MM.1S (cell line): ENCODE data around the gene TTC39C.

ENCODE experiments used
- DNase-seq: peaks from one replicate; pipeline ENCODE4 v3.0.0-alpha.2; 2015
- H2AFZ ChIP-seq: fragments of 300-600 bp; sonication (generic); 2 replicates; pipeline ENCODE4 v1.6.0; 2016; ENCODE audit warnings: antibody characterized with exemption, low read length
- H3F3A ChIP-seq: fragments of 300-600 bp; sonication (generic); 2 replicates; pipeline ENCODE4 v1.6.1; 2016; ENCODE audit warnings: mild to moderate bottlenecking, antibody characterized with exemption, low read length, moderate library complexity, mixed read lengths; ENCODE audit not compliant: insufficient read depth
- H3K27ac ChIP-seq: fragments of 300-600 bp; sonication (generic); 2 replicates; pipeline ENCODE4 v1.5.1; 2016; ENCODE audit warnings: mild to moderate bottlenecking, low read length
- H3K27me3 ChIP-seq: fragments of 300-600 bp; sonication (generic); replicated peaks from 2 replicates; pipeline ENCODE4 v1.6.0; 2016; ENCODE audit warnings: low read length; ENCODE audit not compliant: insufficient read depth
- H3K36me3 ChIP-seq: fragments of 300-600 bp; sonication (generic); replicated peaks from 2 replicates; pipeline ENCODE4 v1.6.1; 2016; ENCODE audit warnings: mild to moderate bottlenecking, low read length, mixed read lengths; ENCODE audit not compliant: insufficient read depth
- H3K4me1 ChIP-seq: fragments of 300-600 bp; sonication (generic); 2 replicates; pipeline ENCODE4 v1.6.1; 2016; ENCODE audit warnings: low read length, mixed read lengths
- H3K4me2 ChIP-seq: fragments of 300-600 bp; sonication (generic); 2 replicates; pipeline ENCODE4 v1.6.0; 2016; ENCODE audit warnings: low read depth, low read length
- H3K4me3 ChIP-seq: fragments of 300-600 bp; sonication (generic); 2 replicates; pipeline ENCODE4 v1.5.1; 2016; ENCODE audit warnings: low read length, mixed read lengths
- H3K79me2 ChIP-seq: fragments of 300-600 bp; sonication (generic); 2 replicates; pipeline ENCODE4 v1.6.1; 2016; ENCODE audit warnings: mixed run types, low read length, mixed read lengths
- H3K9ac ChIP-seq: fragments of 300-600 bp; sonication (generic); 2 replicates; pipeline ENCODE4 v1.6.1; 2016; ENCODE audit warnings: low read length, mixed read lengths
- H3K9me2 ChIP-seq: fragments of 300-600 bp; sonication (generic); replicated peaks from 2 replicates; pipeline ENCODE4 v1.6.1; 2016; ENCODE audit warnings: mild to moderate bottlenecking, low read length, mixed read lengths; ENCODE audit not compliant: insufficient read depth
- H3K9me3 ChIP-seq: fragments of 300-600 bp; sonication (generic); replicated peaks from 2 replicates; pipeline ENCODE4 v1.6.1; 2016; ENCODE audit warnings: mild to moderate bottlenecking, low read length, mixed read lengths; ENCODE audit not compliant: insufficient read depth
- H4K20me1 ChIP-seq: fragments of 300-600 bp; sonication (generic); 2 replicates; pipeline ENCODE4 v1.6.1; 2016; ENCODE audit warnings: mild to moderate bottlenecking, low read length, moderate library complexity, mixed read lengths; ENCODE audit not compliant: insufficient read depth
- CTCF ChIP-seq: fragments of 300-600 bp; sonication (generic); IDR thresholded peaks from 2 replicates; pipeline ENCODE4 v1.5.1; 2016; ENCODE audit warnings: antibody characterized with exemption, low read length, mixed read lengths
- EZH2 ChIP-seq: fragments of 300-600 bp; sonication (generic); optimal IDR thresholded peaks from 2 replicates; pipeline ENCODE3; 2017; ENCODE audit warnings: low read depth, mild to moderate bottlenecking, antibody characterized with exemption, low read length, mixed read lengths
- EZH2phosphoT487 ChIP-seq: fragments of 300-600 bp; sonication (generic); IDR thresholded peaks from 2 replicates; pipeline ENCODE4 v1.6.1; 2018; ENCODE audit warnings: antibody characterized with exemption, low read length

Gene TTC39C

GRCh38 chr18:23994361-23994902, 20.1 kb upstream of the TTC39C start:
- Histone ChIP-seq H3F3A (no peaks in the 10 kb centered on the region), H3K4me2 (no peak overlapping the region), H3K36me3 (no peaks in the 10 kb centered on the region), H3K27ac (no peak overlapping the region), H3K9ac (no peak overlapping the region), H3K4me3 (no peak overlapping the region), H3K4me1 (no peaks in the 10 kb centered on the region), H3K9me3 (no peaks in the 10 kb centered on the region), H2AFZ (no peak overlapping the region), H4K20me1 (no peaks in the 10 kb centered on the region), H3K27me3 (no peaks in the 10 kb centered on the region), H3K9me2 (no peaks in the 10 kb centered on the region), H3K79me2 (no peaks in the 10 kb centered on the region)
- TF ChIP-seq EZH2, result no peak
- TF ChIP-seq CTCF, result no peak
- no peak for TF ChIP-seq EZH2phosphoT487
- no peak for DNase-seq

- H3K27me3 ChIP-seq, result no peaks in the 10 kb centered on the region
- no peak overlapping the region for H3K4me2 ChIP-seq
- no peaks in the 10 kb centered on the region for H3K4me1 ChIP-seq
- H3K9me3 ChIP-seq, result no peaks in the 10 kb centered on the region
- no peak for DNase-seq
- no peak overlapping the region for H3K27ac ChIP-seq
- H3K9ac ChIP-seq, result no peak overlapping the region
- no peak overlapping the region for H2AFZ ChIP-seq
- H3K36me3 ChIP-seq, result no peaks in the 10 kb centered on the region
- H3K9me2 ChIP-seq, result no peaks in the 10 kb centered on the region
- H3K79me2 ChIP-seq, result no peaks in the 10 kb centered on the region
- H3F3A ChIP-seq, result no peaks in the 10 kb centered on the region
- H4K20me1 ChIP-seq, result no peaks in the 10 kb centered on the region
- TF ChIP-seq EZH2 (no peak), EZH2phosphoT487 (no peak)
- no peak overlapping the region for H3K4me3 ChIP-seq
Observed at GRCh38 chr18:23995180-23995579, 19.4 kb upstream of the TTC39C start.

GRCh38 chr18:23998018-23998417, 16.5 kb upstream of the TTC39C start:
- no peak overlapping the region for H3K9ac ChIP-seq
- H3K9me3 ChIP-seq, result no peaks in the 10 kb centered on the region
- H3F3A ChIP-seq, result no peaks in the 10 kb centered on the region
- no peaks in the 10 kb centered on the region for H3K27me3 ChIP-seq
- H4K20me1 ChIP-seq, result no peaks in the 10 kb centered on the region
- H3K9me2 ChIP-seq, result no peaks in the 10 kb centered on the region
- H3K4me3 ChIP-seq, result no peak overlapping the region
- no peaks in the 10 kb centered on the region for H3K79me2 ChIP-seq
- DNase-seq, result no peak
- no peak overlapping the region for H3K27ac ChIP-seq
- no peak overlapping the region for H3K4me2 ChIP-seq
- no peak overlapping the region for H2AFZ ChIP-seq
- no peaks in the 10 kb centered on the region for H3K4me1 ChIP-seq
- no peaks in the 10 kb centered on the region for H3K36me3 ChIP-seq
- TF ChIP-seq EZH2, result no peak
- no peak for TF ChIP-seq CTCF
- no peak for TF ChIP-seq EZH2phosphoT487

- Histone ChIP-seq H3K9ac (no peak overlapping the region), H4K20me1 (no peaks in the 10 kb centered on the region), H3K4me1 (no peaks in the 10 kb centered on the region), H2AFZ (no peak overlapping the region), H3K27ac (no peak overlapping the region), H3K9me2 (no peaks in the 10 kb centered on the region), H3K4me3 (no peak overlapping the region), H3K27me3 (no peaks in the 10 kb centered on the region), H3K79me2 (no peaks in the 10 kb centered on the region), H3K9me3 (no peaks in the 10 kb centered on the region), H3K36me3 (no peaks in the 10 kb centered on the region), H3F3A (no peaks in the 10 kb centered on the region), H3K4me2 (no peak overlapping the region)
- DNase-seq, result no peak
- TF ChIP-seq EZH2 (no peak), CTCF (no peak), EZH2phosphoT487 (no peak)
Observed at GRCh38 chr18:23998820-23999219, 15.7 kb upstream of the TTC39C start.
